Heart right ventricle (tissue), 16 donors: Measurements from ENCODE around the gene ITSN2. TPM values are rescaled to one million over a fixed set of nuclear protein-coding genes. Genes with fewer than 3 reads are reported as not detected.

ENCODE experiments used
- ATAC-seq, 8 donors: fragments of 200-7000 bp; cut with Tn5 transposase; one replicate each; pipeline ENCODE4 v1.9.1; 2020; ENCODE audit warnings: mild to moderate bottlenecking in 8 of 8, moderate library complexity in 8 of 8, moderate number of reproducible peaks in 1 of 8
- DNase-seq, 2 donors: peaks; one replicate each; pipeline ENCODE4 v3.0.0-alpha.2; 2020
- H3K27ac ChIP-seq, 10 donors: fragments of 200-600 bp; sonication (generic) in 2 of 10; one replicate each; pipeline versions ENCODE4 v1.5.0 to v1.8.0; 2020 to 2022; ENCODE audit warnings: mild to moderate bottlenecking in 3 of 10
- H3K27me3 ChIP-seq, 7 donors: fragments of 200-600 bp; one replicate each; pipeline ENCODE4 v1.8.0; 2021 to 2022; ENCODE audit warnings: mild to moderate bottlenecking in 2 of 7
- H3K36me3 ChIP-seq, 9 donors: fragments of 200-600 bp; sonication (generic) in 1 of 9; one replicate each; pipeline versions ENCODE4 v1.5.0 to v1.8.0; 2020 to 2022; ENCODE audit warnings: mild to moderate bottlenecking in 2 of 9
- H3K4me1 ChIP-seq, 9 donors: fragments of 200-600 bp; sonication (generic) in 1 of 9; one replicate each; pipeline versions ENCODE4 v1.5.0 to v1.8.0; 2020 to 2022; ENCODE audit warnings: mild to moderate bottlenecking in 4 of 9
- H3K4me3 ChIP-seq, 10 donors: fragments of 200-600 bp; sonication (generic) in 2 of 10; one replicate each; pipeline versions ENCODE4 v1.5.0 to v1.8.0; 2020 to 2022; ENCODE audit warnings: mild to moderate bottlenecking in 7 of 10, moderate library complexity in 2 of 10
- H3K9me3 ChIP-seq, 11 donors: fragments of 200-600 bp in 10 of 11; sonication (generic) in 2 of 11; one replicate each; pipeline versions ENCODE4 v1.5.0 to v1.8.0; 2013 to 2022; ENCODE audit warnings: mild to moderate bottlenecking in 2 of 11, control low read depth in 1 of 11, moderate library complexity in 1 of 11
- CTCF ChIP-seq, 9 donors: fragments of 200-600 bp; sonication (generic) in 2 of 9; IDR thresholded peaks; one replicate each; pipeline versions ENCODE4 v1.5.0 to v1.8.0; 2021 to 2022; ENCODE audit warnings: antibody characterized with exemption in 9 of 9, mild to moderate bottlenecking in 5 of 9, moderate library complexity in 1 of 9
- WGBS, 2 donors: extraction: QIAGEN DNeasy Blood & Tissue Kit; methylation state at CpG; one replicate each; pipeline ENCODE4 v1.1.7; 2013; ENCODE audit warnings: inconsistent platforms in 1 of 2; 5-methylcytosine and 5-hydroxymethylcytosine counted together
- intact Hi-C, 10 donors: fragments of 100-400 bp; cut with DNase I; formaldehyde crosslinking; loops; one replicate each; pipeline versions ENCODE4 v1.11.1 to v1.14.2; 2022
- polyA plus RNA-seq, 2 donors: library from polyadenylated mRNA; stranded (reverse); fragments of 200-250 nt; gene quantifications; one replicate each; pipeline ENCODE4 v1.2.3, GENCODE V29; 2013
- total RNA-seq, 10 donors: library from RNA; stranded (reverse); fragmentation: NEBNext Ultra II Directional in 3 of 10; extraction: Animal tissue kit (Norgen Biotek cat#: 25700) in 3 of 10; gene quantifications; one replicate each; pipeline versions ENCODE4 v1.2.1 to v1.2.4, GENCODE V29; 2021 to 2023
- donor health status: Arrhythmogenic right ventricular cardiomyopathy.
- donor health status: ischemic (EF 13 %, LVEDD 7.1; RV severe dilation, severe dysfunction).
- donor health status: healthy with polysubstance abuse.
- donor health status: DM: no; HTN: yes; CAD: no.
- donor health status: DM: no; HTN: no; CAD: no.
- donor health status: ischemic (EF 25% LVEDD 6.9; RV normal size, moderate dysfunction).
- donor health status: ischemic (EF 25% LVEDD 5.7; RV mildly dilated, moderate dysfunction).
- donor health status: healthy.
- donor health status: DM: yes; HTN: yes; CAD: no.
- donor health status: Ischemic cardiomyopathy.
- donor health status: ischemic (EF 35%, LVEDD 5.7; RV mildly dilated, moderate dysfunction).
- donor health status: nonischemic (EF 11% LVEDD 7.7; RV severe dilation, severe dysfunction).
- donor health status: DM: yes; HTN: yes; CAD: no.
- donor health status: PGD.
- donor health status: ischemic (EF 29% LVEDD 5.4; RV normal size, mild dysfunction).
- donor health status: nonischemic (EF 23%, LVEDD 6.1; RV moderate dilation, normal function).

The ITSN2 gene
- total and polyA plus RNA-seq, 12 donors: 16.8 to 49.8 (median 38.2) TPM

DNA sequence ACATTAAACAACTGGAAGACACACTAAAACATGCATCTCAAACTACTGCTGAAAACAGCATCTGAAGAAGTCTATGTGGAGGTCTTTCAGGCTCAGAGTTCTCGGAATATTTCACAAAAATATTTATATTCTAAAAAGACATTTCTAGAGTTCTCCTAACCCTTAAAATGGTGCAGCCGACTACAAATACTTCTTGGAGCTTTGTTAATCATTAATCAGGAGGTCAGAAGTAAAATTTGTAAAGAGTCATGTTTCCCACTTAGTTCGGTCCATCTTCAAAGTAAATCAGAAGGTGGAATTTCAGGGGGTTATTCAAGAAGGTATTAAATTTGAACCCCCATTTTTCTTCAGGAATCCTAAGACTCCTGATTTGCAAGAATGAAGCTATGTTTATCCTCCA lies 112.7 kb downstream of the ITSN2 start:
- no peaks in the 10 kb centered on the region for H3K4me1 ChIP-seq
- 96 to 99% methylated on average over 3 of the region's 3 CpGs for WGBS, 2 donors
- H3K36me3 ChIP-seq: peaks cover 0 to 97% (median 39%) of the 10 kb centered on the region in 9 donors
- H3K4me3 ChIP-seq: no peak overlapping the region
- no peaks in the 10 kb centered on the region for H3K9me3 ChIP-seq
- DNase-seq (no peak), ATAC-seq (no peak)
- TF ChIP-seq CTCF (IDR thresholded peaks at IDR 0.05): no peak
- intact Hi-C loops: no loop called here
- no peak overlapping the region for H3K27ac ChIP-seq
- no peaks in the 10 kb centered on the region for H3K27me3 ChIP-seq

DNA sequence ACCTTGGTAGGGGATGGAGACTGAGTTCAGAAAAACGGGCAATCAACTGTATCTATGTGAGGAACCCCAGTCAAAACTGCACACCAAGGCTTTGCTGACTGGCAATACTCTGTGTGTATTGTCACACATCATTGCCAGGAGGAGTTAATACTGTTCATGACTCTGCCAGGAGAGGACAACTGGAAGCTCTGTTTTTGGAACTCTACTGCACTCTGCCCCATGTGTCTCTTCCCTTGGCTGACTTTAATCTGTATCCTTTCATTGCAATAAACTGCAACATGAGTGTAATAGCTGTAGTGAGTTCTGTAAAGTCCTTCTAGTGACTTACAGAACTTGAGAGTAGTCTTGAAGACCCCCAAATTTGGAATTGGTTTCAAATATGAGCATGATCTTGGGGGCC lies 113.2 kb downstream of the ITSN2 start:
- intact Hi-C loops: no loop called here
- no peak for TF ChIP-seq CTCF (IDR thresholded peaks at IDR 0.05)
- H3K27ac ChIP-seq: no peak overlapping the region
- no peaks in the 10 kb centered on the region for H3K9me3 ChIP-seq
- ATAC-seq (no peak), DNase-seq (no peak)
- H3K27me3 ChIP-seq: no peaks in the 10 kb centered on the region
- peaks cover 0 to 97% (median 41%) of the 10 kb centered on the region in 9 donors for H3K36me3 ChIP-seq
- WGBS, 2 donors: 94 to 96% methylated on average over 1 of the region's 1 CpG
- H3K4me1 ChIP-seq: no peaks in the 10 kb centered on the region
- H3K4me3 ChIP-seq: no peak overlapping the region

- TF ChIP-seq CTCF (IDR thresholded peaks at IDR 0.05): no peak
- intact Hi-C loops: no loop called here
- Histone ChIP-seq H3K9me3 (no peaks in the 10 kb centered on the region), H3K36me3 (peaks cover 0 to 99% (median 39%) of the 10 kb centered on the region in 9 donors), H3K4me3 (no peak overlapping the region), H3K27ac (no peak overlapping the region), H3K27me3 (no peaks in the 10 kb centered on the region), H3K4me1 (no peaks in the 10 kb centered on the region)
- ATAC-seq (no peak), DNase-seq (no peak)
- WGBS, 2 donors: 91 to 93% methylated on average over 4 of the region's 4 CpGs
These were observed 114.2 kb downstream of the ITSN2 start for GRCh38 chr2:24245986-24246776.

DNA sequence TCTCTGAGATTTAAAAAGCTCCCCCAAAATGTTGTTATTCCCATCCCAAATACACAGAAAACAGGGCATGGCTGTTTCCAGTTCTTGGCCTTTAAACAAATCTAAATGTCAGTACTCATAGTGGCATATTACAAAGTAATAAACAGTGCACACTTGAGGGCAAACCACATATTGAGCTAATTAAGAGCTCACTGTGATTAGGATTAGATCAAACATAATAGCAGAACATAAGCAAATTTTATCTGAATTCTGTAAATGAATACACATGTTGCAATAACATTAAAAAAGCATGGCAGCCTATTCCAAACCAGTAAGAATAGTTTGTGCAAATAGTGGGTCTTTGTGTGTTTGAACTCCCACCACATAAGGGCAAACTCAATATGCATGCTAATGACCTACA lies 118.8 kb downstream of the ITSN2 start:
- no peaks in the 10 kb centered on the region for H3K9me3 ChIP-seq
- peaks cover 0 to 80% (median 20%) of the 10 kb centered on the region in 9 donors for H3K36me3 ChIP-seq
- H3K4me3 ChIP-seq: no peak overlapping the region
- H3K27me3 ChIP-seq: no peaks in the 10 kb centered on the region
- intact Hi-C loops: no loop called here
- ATAC-seq (no peak), DNase-seq (no peak)
- no peaks in the 10 kb centered on the region for H3K4me1 ChIP-seq
- no peak overlapping the region for H3K27ac ChIP-seq
- TF ChIP-seq CTCF (IDR thresholded peaks at IDR 0.05): no peak
